HG03280 (cell line): ENCODE data around the gene OSBPL10.

ENCODE experiments used
- ATAC-seq: cut with Tn5 transposase; IDR thresholded peaks from one replicate; pipeline ENCODE4 v1.9.1; 2021; ENCODE audit warnings: mild to moderate bottlenecking, moderate library complexity; ENCODE audit not compliant: unreplicated experiment

OSBPL10 gene

DNA sequence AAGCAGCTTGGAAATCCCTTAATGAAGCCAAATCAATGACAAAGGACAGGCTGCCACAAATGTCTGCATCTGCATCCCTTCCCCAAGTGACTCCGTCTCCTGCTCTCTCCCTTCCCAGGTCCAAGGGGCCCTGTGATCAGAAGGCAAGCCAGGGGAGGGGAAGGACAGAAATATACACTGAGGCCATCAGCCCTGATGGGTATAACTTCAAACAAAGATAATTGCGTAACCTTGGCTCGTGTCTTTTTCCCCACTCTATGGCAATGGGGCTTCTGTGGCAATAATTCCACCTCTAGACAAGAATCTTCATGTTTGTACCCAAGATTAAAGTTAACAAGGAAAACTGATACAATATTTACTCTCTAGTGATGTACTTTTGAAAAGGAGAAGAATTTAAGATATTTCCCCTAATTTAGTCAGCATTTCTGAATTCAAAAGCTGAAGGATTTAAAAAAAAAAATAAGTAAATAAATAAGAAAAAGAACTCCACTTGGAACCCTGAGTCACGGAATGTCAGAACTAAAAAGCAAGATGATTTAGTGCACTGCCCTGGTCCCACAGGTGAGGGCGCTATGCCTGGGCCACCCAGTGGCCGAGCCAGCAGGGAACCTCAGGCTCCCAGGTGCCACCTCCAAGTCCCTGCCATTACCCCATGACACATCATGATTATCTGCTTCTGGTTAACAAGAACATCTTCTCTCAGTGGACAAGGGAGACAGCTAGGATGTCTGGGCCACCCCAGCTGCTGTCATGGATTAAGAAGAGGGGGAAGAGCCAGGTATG is 293.9 kb downstream of the OSBPL10 start:
- ATAC-seq = no peak

DNA sequence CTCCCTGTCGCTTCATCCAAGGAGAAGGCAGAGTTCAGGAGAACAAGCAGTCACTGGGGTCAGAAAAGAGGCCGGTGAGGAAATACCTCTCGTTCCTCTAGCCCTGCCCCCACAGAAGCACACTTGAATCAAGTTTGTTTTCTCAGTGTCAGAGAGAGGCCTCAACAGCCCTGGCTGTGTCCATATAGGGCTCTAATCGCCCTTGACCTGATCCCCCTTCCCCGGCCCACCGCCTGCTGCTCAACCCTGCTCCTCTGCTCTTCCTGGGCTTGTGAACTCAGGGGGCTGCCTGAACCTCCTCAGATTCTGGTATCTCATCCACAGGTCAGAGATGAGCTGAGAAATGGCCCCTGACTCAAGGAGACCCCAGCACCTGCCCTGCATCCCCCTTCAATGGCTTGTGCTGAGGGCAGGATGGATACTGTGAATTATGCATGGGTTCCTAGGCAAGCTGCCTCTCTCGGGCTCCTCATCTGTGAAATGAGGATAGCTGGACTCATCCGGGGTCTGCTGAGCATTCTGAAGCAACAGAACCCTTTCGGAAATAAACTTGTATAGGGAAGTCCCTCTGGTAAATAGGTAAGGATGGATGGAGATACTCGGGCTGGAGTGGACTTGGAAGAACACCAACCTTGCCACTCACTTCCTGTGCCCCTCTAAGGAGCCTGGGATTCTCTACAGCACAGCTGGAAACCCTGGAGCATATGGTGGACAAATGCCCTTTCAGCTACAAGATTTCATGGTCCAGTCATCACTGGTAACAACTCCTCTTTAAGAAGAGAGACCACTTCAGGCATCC is 300.8 kb downstream of the OSBPL10 start:
- ATAC-seq = no peak

DNA sequence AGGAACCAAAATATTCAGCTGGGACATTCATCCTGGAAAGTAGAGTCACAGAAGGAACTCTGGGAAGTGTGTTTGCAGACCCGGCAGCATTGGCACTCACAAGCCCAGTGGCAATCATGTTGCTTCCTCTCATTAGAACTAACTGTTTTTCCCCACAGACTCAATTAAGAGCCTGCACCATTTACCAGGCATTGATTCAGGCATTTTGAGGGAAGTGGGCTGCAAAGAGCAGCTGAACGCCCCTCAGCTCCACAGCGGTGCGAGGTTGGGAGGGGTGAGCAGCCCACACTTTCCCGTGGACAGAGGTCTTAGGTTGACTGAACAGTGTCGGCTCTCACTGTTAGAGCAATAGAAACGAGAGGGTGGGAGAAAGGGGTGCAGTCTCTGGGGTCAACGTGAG is 304.5 kb downstream of the OSBPL10 start:
- no peak for ATAC-seq

DNA sequence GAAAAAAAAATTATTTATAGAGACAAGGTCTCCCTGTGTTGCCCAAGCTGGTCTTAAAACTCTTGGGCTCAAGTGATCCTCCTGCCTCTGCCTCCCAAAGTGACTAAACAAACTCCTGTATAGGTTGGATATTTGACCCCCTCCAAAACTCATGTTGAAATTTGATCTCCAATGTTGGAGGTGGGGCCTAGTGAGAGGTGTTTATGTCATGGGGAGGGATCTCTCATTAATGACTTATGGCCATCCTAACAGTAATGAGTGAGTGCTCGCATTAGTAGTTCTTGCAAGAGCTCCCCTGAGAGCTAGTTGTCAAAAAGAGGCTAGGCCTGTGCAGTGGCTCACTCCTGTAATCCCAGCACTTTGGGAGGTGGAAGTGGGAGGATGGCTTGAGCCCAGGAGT is 307.1 kb downstream of the OSBPL10 start:
- ATAC-seq = no peak

DNA sequence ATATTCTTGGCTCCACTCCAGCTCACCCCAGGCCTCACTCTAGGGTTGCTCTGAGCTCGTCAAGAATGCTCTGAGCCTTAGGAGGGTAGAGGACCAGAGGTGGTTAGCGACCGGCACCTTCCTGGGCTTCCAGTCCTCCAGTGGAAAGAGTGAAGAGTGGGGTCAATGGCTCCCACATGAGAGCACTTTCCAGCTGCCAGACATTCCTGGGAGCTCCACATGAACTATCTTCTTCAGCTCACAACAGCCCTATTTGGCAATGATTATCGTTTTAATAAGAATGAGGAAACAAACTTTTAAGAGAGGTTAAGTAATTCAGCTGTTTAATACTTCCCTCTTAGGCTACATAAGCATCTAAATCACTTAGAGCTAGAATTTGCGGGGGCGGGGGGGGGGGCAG is 309.1 kb downstream of the OSBPL10 start:
- no peak for ATAC-seq

DNA sequence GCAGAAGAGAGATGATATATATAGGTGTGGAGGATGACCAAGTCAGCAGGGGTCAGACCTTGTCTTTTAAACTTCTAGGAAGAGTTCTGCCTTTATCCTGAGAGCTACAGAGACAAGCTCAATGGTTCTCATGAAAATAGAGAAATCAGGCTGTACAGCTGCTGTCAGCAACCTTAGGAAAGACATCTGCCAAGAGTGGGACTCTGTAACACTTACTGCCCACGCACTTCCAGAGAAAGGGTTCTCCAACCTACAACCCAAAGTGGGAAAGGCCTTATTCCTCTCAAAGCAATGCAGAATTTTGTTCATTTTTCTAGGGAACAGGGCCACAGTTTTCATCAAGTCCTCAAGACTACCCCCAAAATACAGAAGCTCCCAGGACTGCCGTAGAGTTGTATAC is 309.6 kb downstream of the OSBPL10 start:
- ATAC-seq = no peak

DNA sequence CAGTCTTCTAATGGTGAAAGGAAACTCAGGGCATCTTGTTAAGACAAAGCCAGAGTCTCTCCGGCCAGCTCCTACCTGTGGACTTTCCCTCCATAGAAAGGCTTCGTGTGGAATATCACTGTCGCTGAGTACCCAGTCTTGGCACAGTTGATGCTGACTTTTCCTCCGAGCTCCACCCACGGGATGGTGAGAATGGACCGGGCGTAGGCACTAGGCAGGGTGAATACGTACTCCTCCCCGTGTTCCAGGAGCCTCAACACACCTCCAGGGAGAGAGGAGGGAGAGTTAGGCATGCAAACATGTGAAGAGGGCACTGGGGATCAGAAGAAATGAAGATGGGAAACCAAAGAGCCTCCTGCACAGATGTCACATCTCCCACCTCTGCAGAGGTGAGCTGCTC is 310.3 kb downstream of the OSBPL10 start:
- ATAC-seq = no peak

DNA sequence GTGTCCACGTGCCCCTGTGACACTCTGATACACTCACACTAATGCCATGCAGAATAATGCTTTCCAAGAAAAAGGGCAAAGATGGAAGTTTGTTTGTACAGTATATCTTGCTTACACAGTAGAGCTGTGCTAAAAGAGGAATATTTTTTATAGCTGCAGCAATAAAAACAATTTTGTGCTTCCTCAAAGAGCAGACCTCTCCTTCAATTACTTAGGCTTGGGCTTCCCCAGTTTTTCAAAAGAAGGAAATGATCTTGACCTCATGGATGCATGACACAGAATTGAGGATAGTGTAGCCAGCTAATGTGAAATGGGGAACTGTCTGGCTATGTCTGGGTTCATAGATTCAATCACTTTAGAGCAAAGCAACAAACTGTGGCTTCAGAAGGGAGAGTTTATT is 310.9 kb downstream of the OSBPL10 start:
- ATAC-seq = no peak

DNA sequence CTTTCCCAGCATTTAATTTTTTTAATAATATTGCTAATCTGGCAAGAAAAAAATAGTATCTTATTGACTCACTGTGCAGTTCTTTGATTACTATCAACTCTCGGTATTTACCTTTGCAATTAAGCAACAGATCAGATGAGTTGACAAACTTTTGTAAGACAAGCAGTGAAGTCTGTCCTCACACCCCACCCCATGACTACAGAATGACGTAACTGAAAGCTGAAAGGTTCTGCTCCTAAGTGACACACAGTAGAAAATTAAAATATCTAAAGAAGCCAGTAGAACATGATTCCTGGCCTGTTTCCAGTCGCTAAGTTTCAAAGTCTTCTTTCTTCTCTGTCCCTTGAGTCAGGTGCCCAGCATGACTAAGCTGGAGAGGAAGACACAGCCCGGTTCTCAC is 312.8 kb downstream of the OSBPL10 start:
- ATAC-seq = no peak

DNA sequence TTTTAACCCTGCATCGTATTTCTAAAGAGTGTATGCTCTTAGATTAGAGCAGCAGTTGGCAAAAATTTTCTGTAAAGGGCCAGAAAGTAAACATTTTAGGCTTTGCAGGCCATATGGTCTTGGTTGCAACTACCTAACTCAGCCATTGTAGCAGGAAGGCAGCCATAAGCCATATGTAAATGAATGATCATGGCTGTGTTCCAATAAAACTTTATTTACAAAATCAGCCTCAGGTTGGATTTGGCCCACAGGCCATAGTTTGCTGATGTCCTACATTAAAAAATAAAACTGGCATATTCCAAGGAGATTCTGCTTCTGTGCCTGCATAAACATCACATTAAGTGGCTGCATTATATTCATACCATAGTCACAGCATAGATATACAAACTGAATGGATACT is 313.5 kb downstream of the OSBPL10 start:
- no peak for ATAC-seq

DNA sequence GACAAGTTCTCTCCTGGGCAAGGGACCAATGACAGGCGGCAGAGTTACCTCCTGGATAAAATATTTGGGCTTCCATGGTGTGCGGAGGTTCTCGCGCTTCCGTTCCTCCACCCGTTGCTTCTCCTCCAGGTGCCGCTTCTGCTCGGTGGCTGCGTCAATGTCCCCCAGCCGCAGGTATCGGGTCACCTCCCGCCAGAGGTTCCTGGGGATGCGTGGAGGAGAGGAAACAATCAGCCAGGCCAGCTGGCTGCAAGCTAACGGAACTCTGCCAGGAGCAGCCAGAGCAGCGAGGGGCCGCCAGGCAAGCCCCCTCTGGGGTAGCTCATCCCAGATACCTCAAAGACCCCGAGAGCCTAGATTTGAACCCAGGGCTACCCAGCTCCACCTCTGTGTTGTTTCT is 317.0 kb downstream of the OSBPL10 start:
- no peak for ATAC-seq

DNA sequence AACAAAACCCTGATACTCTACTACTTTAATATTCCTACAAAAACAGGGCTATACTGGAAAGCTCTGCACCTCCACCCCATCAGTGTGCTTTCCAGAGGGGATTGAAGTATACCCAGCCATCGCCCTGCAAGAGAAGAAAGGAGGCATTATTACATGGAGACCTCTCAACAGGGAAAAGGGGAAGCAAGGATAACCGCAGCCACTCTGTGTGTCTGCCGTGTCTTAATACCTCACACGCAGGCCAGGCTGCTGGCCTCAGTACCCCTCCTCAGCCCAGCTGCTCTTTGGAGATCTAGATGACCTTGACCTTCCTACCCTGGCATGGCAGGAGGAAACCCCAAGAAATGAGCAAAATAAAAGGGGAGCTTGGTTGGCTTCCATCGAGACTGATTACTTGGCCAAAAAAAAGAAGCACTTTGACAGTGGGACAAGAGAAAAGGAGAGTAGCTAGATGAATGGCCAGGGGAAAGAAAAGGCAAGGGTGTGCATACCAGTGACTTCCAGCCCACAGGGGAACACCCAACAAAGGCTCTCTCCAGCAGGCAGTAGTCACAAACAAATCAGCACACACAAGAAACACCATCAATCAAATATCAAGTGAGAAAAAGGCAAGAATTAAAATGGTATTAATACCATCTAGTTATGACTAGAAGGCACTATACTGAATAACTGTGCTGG is 318.9 kb downstream of the OSBPL10 start:
- ATAC-seq = no peak

DNA sequence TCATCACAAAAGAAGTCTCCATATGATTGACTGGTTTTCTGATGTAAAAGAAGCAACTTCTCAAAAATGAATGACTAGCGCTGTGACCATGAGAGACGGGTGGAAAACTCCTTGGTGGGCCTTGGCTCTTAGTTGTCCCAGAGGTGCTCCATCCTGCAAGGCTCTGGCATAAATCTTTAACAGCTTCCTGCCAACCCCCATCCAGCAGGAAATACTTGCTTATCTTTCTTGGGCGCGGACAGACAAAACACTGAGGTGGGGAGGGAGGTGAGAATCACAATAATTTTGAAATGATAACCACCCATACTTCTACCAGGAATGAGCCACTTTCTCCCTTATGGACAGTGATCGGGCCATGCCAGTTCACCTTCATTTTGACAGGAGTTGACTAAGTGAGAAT is 319.8 kb downstream of the OSBPL10 start:
- no peak for ATAC-seq

DNA sequence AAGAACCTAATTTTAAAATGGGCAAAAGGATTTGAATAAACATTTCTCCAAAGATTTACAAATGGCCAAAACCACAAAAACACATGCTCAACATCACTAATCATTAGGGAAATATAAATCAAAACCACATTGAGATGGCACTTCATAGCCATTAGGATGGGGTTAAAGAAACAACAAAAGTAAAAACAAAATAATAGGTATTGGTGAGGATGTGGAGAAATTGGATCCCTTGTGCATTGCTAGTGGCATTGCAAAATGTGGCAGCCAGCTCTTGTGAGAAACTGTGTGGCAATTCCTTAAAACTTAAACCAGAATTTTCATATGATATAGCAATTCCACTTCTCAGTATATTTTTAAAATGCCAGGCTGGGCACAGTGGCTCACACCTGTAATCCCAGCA is 321.8 kb downstream of the OSBPL10 start:
- ATAC-seq = no peak

DNA sequence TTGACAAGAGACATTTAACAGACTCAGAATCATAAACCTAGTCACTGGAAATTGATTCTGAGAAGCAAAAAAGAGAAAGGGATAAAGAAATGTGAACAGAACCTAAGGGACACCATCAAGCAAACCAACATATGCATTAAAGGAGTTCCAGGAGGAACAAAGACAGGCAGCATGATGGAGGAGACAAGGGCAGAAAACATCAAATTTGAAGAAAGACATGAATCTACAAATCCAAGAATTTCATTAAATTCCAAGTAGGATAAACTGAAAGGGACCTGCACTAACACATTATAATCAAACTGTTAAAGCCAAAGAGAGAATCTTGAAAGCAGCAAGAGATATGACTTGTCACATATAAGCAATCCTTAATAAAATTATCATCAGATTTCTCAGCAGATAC is 326.1 kb downstream of the OSBPL10 start:
- no peak for ATAC-seq

DNA sequence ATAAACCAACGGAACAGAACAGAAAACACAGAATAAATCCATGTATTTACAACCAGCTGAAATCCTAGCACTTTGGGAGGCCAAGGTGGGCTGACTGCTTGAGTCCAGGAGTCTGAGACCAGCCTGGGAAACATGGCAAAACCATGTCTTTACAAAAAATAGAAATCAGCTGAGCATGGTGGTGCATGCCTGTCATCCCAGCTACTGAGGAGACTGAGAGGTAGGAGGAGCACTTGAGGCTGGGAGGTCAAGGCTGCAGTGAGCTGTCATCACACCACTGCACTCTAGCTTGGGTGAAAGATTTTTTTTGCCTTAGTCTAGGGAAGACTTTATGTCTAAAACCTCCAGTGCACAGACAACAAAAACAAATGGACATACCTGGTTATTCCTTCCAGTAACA is 327.6 kb downstream of the OSBPL10 start:
- ATAC-seq = no peak

DNA sequence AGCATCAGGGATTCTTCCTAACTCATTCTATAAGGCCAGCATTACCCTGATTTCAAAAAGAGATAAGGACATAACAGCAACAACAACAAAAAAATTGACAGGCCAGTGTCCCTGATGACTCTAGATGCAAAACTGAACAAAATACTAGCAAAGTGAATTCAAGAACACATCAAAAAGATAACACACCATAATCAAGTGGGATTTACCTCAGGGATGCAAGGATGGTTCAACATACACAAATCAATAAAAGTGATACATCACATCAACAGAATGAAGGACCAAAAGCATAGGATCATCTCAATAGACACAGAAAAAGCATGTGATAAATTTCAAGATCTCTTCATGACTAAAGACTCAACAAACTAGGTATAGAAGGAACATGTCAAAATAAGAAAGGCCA is 328.8 kb downstream of the OSBPL10 start:
- ATAC-seq = no peak

DNA sequence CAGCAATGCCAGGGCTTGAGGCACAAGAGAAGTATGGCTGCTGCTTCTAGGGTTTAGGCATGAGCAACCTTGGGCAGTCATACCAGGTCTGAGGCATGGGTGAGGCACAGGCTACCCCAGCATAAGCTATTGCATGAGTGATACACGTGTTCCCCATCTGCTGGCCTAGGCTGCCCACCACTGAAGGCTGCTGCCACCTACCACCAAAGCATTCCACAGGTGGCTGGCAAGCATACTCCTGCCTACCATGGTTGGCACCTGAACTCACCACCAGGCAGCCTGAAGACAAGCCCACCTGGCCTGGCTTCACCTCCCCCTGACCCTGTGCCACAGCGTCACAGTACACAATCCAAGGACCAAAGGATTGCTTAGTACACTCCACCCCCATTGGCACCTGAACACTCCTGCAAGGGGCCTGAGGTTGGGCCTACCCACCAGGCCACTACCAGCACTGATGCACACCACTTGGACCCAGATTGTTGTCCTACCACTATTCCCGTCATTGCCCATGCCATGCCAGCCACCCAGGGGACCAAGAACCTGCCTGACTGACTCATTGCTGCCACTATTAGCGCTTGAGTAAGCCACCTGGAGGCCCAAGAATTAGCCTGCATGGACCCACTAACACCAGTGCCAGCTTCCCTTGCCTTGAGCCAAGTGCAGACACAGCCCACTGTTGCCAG is 332.6 kb downstream of the OSBPL10 start:
- no peak for ATAC-seq

DNA sequence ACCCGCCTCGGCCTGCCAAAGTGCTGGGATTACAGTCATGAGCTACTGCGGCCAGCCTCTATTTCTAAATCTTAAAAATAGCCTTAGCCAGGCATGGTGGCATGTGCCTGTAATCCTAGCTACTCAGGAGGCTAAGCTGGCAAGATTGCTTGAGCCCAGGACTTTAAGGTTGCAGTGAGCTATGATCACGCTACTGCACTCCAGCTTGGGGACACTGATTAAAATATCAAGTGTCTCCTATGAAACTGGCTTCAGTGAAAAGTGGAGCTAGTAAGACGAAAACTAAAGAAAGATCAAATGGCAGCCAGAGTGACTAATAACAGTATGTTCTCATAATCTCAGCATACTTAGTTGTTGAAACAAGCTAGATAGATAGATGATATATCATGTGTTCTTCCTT is 335.8 kb downstream of the OSBPL10 start:
- ATAC-seq = no peak

DNA sequence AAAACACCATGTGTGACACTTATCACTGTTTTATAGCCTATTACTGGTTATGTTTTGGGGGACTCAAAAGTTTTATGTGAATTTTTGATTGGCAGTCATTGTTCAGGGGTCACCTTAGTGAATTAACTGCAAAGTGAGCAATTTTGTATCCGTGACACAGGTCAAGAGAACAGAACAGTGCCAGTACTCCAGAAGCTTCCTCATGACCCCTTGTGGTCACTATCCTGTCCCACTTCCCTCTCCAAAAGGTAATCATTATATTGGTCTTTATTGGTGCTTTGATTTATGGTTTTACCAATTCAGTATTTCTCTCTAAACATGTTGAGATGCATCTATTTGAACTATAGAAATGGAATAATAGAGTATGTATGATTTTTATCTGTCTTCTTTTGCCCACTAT is 341.2 kb downstream of the OSBPL10 start:
- ATAC-seq = no peak

DNA sequence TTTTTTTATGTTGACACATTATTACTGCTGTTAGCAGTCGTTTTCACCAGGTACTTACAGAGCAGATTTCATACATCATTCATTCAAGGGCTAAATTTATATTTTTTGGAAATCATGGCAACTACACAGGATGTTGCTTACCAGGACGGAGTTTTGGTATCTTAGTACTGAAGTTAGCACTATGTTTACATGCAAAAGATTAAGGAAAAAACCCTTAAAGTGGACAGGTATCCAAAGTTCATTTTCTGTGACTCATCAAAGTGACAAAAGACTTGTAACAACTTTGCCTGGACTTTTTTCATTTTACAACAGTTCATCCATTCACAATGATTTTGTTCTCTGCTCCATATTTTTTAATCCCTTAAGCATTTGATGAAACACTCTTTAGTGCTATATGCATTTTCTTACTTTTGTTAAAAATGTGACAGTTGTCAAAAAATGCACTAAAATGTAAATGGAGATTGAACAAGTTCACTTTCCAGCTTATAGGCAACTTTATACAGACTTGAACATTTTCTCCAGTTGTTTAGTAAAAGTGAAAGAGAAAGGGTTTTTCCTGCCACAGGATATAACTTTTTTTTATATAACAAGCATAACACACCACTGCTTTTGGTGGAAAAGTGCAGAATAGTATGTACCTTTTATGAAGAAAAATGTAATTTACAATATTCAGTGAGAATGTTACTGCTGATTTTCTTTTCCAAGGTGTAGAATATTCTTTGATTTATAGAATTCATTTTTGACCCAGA is 344.2 kb downstream of the OSBPL10 start:
- no peak for ATAC-seq
